Nephron progenitor cell (in vitro differentiated cells): ENCODE data around the gene POU4F1.

Experiments
- DNase-seq: peaks from one replicate; pipeline ENCODE4 v3.0.0; 2021
- H3K27ac Mint-ChIP-seq: 2 replicates; pipeline ENCODE4 v1.8.0; 2021; ENCODE audit warnings: mild to moderate bottlenecking, moderate library complexity, mixed read lengths
- H3K27me3 Mint-ChIP-seq: 2 replicates; pipeline ENCODE4 v1.8.0; 2021; ENCODE audit warnings: mild to moderate bottlenecking, low read depth, mixed read lengths; ENCODE audit not compliant: poor library complexity
- H3K36me3 Mint-ChIP-seq: 2 replicates; pipeline ENCODE4 v1.8.0; 2021; ENCODE audit warnings: low read depth, mixed read lengths
- H3K4me1 Mint-ChIP-seq: 2 replicates; pipeline ENCODE4 v1.8.0; 2021; ENCODE audit warnings: mixed read lengths
- H3K4me3 Mint-ChIP-seq: 2 replicates; pipeline ENCODE4 v1.8.0; 2021; ENCODE audit warnings: mild to moderate bottlenecking, moderate library complexity, mixed read lengths
- H3K9me3 Mint-ChIP-seq: 2 replicates; pipeline ENCODE4 v1.8.0; 2021; ENCODE audit warnings: mild to moderate bottlenecking, moderate library complexity, mixed read lengths
- TF ChIP-seq, protein P1 (sequence below): fragments of 200-600 bp; sonication (generic); IDR thresholded peaks from 2 replicates; pipeline ENCODE4 v1.5.0; 2021; ENCODE audit warnings: antibody characterized with exemption

Gene POU4F1

DNA sequence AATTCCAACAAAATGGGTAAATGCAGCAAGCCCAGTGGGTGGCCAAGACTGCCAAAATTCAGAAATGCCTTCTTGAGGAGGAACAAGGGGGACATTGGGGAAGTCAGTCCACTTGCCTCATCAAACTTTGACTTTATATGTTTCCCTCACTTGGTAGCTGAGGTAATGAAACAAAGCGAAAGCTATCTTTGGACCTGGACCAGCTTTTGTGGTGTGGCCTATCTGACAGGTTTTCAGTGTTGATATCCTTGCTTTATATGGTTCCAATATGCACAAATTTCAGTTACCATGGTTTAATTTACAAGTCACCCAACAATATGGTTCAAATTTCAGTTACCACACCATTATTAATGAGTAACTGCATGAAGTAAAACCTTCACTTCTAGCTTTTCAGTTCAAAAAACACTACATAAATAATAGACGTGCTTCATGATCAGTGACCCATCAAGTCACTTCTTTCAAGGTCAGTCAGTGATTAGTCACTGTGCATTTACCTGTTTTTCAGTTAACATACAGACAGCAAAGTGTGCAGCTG is 17.7 kb upstream of the POU4F1 start:
- TF ChIP-seq, protein P1, sequence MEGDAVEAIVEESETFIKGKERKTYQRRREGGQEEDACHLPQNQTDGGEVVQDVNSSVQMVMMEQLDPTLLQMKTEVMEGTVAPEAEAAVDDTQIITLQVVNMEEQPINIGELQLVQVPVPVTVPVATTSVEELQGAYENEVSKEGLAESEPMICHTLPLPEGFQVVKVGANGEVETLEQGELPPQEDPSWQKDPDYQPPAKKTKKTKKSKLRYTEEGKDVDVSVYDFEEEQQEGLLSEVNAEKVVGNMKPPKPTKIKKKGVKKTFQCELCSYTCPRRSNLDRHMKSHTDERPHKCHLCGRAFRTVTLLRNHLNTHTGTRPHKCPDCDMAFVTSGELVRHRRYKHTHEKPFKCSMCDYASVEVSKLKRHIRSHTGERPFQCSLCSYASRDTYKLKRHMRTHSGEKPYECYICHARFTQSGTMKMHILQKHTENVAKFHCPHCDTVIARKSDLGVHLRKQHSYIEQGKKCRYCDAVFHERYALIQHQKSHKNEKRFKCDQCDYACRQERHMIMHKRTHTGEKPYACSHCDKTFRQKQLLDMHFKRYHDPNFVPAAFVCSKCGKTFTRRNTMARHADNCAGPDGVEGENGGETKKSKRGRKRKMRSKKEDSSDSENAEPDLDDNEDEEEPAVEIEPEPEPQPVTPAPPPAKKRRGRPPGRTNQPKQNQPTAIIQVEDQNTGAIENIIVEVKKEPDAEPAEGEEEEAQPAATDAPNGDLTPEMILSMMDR: no peak
- Mint-ChIP-seq H3K36me3 (peaks cover 42% of the 10 kb centered on the region), H3K27me3 (no peaks in the 10 kb centered on the region), H3K4me3 (no peak overlapping the region), H3K4me1 (peaks cover 6% of the 10 kb centered on the region), H3K9me3 (no peaks in the 10 kb centered on the region), H3K27ac (peak overlapping the region; percentile 75)
- DNase-seq: no peak

DNA sequence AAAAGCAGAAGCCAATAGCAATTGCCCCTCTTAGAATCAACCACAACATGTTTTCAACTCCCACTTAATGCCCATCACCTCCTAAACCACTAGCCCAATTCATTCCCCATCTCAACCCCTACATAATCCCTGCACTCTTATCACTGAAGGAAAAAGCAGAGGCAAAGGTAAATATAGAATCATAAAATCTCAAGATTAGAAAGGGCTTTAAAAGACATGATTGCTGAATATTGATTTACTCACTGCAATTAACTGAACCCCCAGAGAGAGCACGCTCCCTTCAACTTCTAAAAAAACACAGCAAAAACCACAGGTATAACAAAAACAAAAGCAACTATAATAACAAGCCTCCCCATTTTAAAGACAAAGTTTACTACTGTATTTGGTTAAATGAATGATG is 15.1 kb upstream of the POU4F1 start:
- Mint-ChIP-seq H3K9me3 (no peaks in the 10 kb centered on the region), H3K27ac (no peak overlapping the region), H3K27me3 (no peaks in the 10 kb centered on the region), H3K4me1 (peaks cover 6% of the 10 kb centered on the region), H3K4me3 (no peak overlapping the region), H3K36me3 (peaks cover 47% of the 10 kb centered on the region)
- no peak for DNase-seq
- TF ChIP-seq, protein P1: no peak

DNA sequence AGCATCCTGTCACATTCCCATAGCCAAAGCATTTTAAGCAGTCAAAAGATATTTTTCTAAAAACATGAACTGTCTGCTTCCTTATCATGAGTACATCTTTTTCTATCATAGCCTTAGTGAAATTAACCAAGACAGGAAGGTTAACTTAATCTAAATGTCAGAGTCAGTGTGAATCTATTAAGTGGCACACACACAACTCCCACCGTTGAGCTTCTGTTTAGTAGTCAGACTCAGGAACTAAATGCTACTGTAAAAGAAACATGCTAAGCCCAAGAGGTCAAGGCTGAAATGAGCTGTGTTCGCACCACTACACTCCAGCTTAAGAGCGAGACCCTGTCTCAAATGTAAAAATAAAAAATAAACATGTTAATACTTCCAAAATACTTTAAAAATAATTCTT is 7.7 kb upstream of the POU4F1 start:
- H3K9me3 Mint-ChIP-seq: no peaks in the 10 kb centered on the region
- peaks cover 18% of the 10 kb centered on the region for H3K36me3 Mint-ChIP-seq
- H3K27ac Mint-ChIP-seq: no peak overlapping the region
- peaks cover 28% of the 10 kb centered on the region for H3K4me1 Mint-ChIP-seq
- peaks cover 72% of the 10 kb centered on the region for H3K27me3 Mint-ChIP-seq
- H3K4me3 Mint-ChIP-seq: no peak overlapping the region
- no peak for DNase-seq
- TF ChIP-seq, protein P1: no peak

DNA sequence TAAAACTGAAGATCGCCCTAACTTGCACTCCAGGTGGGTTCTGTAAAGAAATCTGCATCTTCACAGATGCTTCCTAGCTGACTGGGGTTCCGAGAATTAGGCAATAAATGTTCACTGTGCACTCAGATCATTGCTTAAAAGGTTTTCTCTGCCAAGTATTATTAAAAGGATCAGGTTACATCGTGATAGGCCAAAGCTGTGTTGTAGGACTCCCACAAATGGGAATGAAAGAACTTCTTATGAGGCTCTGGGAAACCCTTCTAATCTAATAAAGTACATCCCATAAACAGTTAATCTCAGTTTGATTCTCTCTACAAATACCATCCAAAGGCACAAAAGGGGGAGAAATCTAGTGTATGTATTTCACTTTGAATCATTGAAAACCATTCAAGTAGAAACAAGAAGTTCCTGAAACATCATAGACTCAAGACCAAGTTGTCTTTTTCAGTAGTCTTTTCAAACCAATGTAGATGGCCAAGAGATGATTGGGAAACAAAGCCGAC is 7.1 kb upstream of the POU4F1 start:
- Mint-ChIP-seq H3K27me3 (peaks cover 78% of the 10 kb centered on the region), H3K27ac (no peak overlapping the region), H3K4me1 (peaks cover 28% of the 10 kb centered on the region), H3K4me3 (peak overlapping the region; percentile 70), H3K9me3 (no peaks in the 10 kb centered on the region), H3K36me3 (peaks cover 12% of the 10 kb centered on the region)
- TF ChIP-seq, protein P1: no peak
- DNase-seq: no peak

DNA sequence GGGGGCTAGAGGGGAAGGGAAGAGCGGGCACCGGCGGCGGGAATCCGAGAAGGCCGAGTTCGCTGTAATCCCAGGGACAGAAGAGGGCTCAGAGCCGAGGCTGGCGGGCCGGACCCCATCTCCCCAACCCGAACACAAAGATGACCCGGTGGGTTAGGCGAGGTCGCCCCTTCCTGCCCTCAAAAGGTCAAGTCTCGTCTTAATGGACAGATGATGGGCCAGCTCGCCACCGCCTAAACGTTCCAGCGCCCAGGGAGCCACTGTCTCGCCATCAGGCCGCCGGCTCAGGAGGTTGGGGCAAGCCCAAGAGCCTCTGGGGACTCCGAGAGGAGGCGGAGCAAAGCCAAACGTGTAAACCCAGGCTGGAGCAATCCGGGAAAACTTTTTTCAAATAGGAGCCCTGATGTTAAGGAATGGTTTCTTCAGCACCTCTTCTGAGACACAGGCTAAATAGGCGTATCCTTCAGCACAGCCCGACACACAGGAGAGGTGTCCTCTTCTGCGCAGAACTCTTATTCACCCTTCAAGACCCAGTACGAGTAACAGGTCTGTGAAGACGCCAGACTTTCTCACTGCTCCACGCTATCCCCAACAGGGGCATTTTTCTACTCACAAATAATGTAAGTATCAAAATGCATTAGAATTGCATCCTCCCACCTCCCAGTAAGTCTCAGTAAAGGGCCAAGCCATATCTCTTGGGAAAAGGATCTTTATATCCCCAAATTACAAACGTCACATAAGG is 6.3 kb upstream of the POU4F1 start:
- no peak overlapping the region for H3K27ac Mint-ChIP-seq
- H3K36me3 Mint-ChIP-seq: peaks cover 5% of the 10 kb centered on the region
- TF ChIP-seq, protein P1: no peak
- peaks cover 28% of the 10 kb centered on the region for H3K4me1 Mint-ChIP-seq
- H3K9me3 Mint-ChIP-seq: no peaks in the 10 kb centered on the region
- H3K27me3 Mint-ChIP-seq: peaks cover 86% of the 10 kb centered on the region
- no peak for DNase-seq
- H3K4me3 Mint-ChIP-seq: peak overlapping the region; percentile 70
